Prostate gland (tissue), 2 donors: Measurements from ENCODE around the gene HERPUD1.

ENCODE experiments used
- CTCF ChIP-seq, 4 experiments: fragments of 200-600 bp in 2 of 4; fragments of 450-650 bp in 2 of 4; sonication (generic) in 2 of 4; IDR thresholded peaks; 1 replicate in 3 of 4; 2 replicates in 1 of 4; pipeline ENCODE4 v1.5.1; 2016 to 2019; ENCODE audit warnings: antibody characterized with exemption in 4 of 4, mild to moderate bottlenecking in 2 of 4, moderate library complexity in 2 of 4
- POLR2A ChIP-seq: fragments of 450-650 bp; IDR thresholded peaks from one replicate; pipeline ENCODE4 v1.6.1; 2016; ENCODE audit warnings: antibody characterized with exemption, mild to moderate bottlenecking
- POLR2AphosphoS5 ChIP-seq: sonication (generic); formaldehyde crosslinking; IDR thresholded peaks from one replicate; pipeline ENCODE4 v1.6.1; 2017; ENCODE audit warnings: antibody characterized with exemption

- TF ChIP-seq CTCF (IDR thresholded peaks at IDR 0.05) (no peak), POLR2AphosphoS5 (no peak), POLR2A (no peak)
Observed at GRCh38 chr16:56903866-56904265, 28.1 kb upstream of the HERPUD1 start.
